Activated CD4-positive, CD25-positive, alpha-beta regulatory T cell treated with anti-CD3 and anti-CD28 coated beads, Interleukin-2, amount 50 U/mL, for 24 hours (primary cell): ENCODE data around the gene CYTL1.
"Not testable (repeated sequence)": the region's sequence is repeated elsewhere in the genome, so short reads cannot be mapped to it uniquely, and the experiment has no call there.

Experiments used
- ATAC-seq, 2 donors: fragments of 150-1000 bp; cut with Tn5 transposase; one replicate each; pipeline ENCODE4 v1.10.0; 2021; ENCODE audit warnings: mild to moderate bottlenecking in 1 of 2, moderate library complexity in 1 of 2

CYTL1 gene

GRCh38 chr4:5019274-5019673 is at the start of gene CYTL1:
CYTL1 (minus strand) TSS chr4:5019458; CDS start chr4:5019445, 13 bp downstream.
- ATAC-seq, result no peak

- ATAC-seq, result no peak
Observed at GRCh38 chr4:5067908-5068307, 48.6 kb upstream of the CYTL1 start.

GRCh38 chr4:5066968-5067367 is 47.7 kb upstream of the CYTL1 start:
- ATAC-seq, result not testable (repeated sequence)

- ATAC-seq, result no peak
Observed at GRCh38 chr4:5066101-5066500, 46.8 kb upstream of the CYTL1 start.

GRCh38 chr4:5055411-5055810 is 36.2 kb upstream of the CYTL1 start:
- ATAC-seq, result no peak

- ATAC-seq, result no peak
Observed at GRCh38 chr4:5054532-5054931, 35.3 kb upstream of the CYTL1 start.

GRCh38 chr4:5052726-5053425 is 33.6 kb upstream of the CYTL1 start:
- ATAC-seq, result no peak

GRCh38 chr4:5052204-5052702 is 33.0 kb upstream of the CYTL1 start:
- ATAC-seq, result no peak

- peak in 1 of 2 donors; percentile 16 for ATAC-seq
Observed at GRCh38 chr4:5051278-5052203, 32.3 kb upstream of the CYTL1 start, which contains the start of gene STK32B. STK32B (plus strand) TSS chr4:5051480.

- no peak for ATAC-seq
Observed at GRCh38 chr4:5050520-5051277, 31.4 kb upstream of the CYTL1 start.

- no peak for ATAC-seq
Observed at GRCh38 chr4:5048721-5049120, 29.5 kb upstream of the CYTL1 start.

GRCh38 chr4:5045097-5045496 is 25.8 kb upstream of the CYTL1 start:
- ATAC-seq, result no peak

- no peak for ATAC-seq
Observed at GRCh38 chr4:5044341-5044740, 25.1 kb upstream of the CYTL1 start.

- no peak for ATAC-seq
Observed at GRCh38 chr4:5043579-5043978, 24.3 kb upstream of the CYTL1 start.

- ATAC-seq, result no peak
Observed at GRCh38 chr4:5041699-5042098, 22.4 kb upstream of the CYTL1 start.

GRCh38 chr4:5040856-5041620 is 21.8 kb upstream of the CYTL1 start:
- ATAC-seq, result no peak

- no peak for ATAC-seq
Observed at GRCh38 chr4:5039800-5040199, 20.5 kb upstream of the CYTL1 start.

- no peak for ATAC-seq
Observed at GRCh38 chr4:5037553-5038551, 18.6 kb upstream of the CYTL1 start.

- no peak for ATAC-seq
Observed at GRCh38 chr4:5036239-5036638, 17.0 kb upstream of the CYTL1 start.

- no peak for ATAC-seq
Observed at GRCh38 chr4:5034206-5034605, 14.9 kb upstream of the CYTL1 start.
